Measurements from ENCODE around the gene SBNO2.
"Not testable (repeated sequence)": the region's sequence is repeated elsewhere in the genome, so short reads cannot be mapped to it uniquely, and the experiment has no call there.

SBNO2 gene

GRCh38 chr19:1119475-1120217 is 54.4 kb downstream of the SBNO2 start:
- DNase-seq (ENCODE audit: low read depth) = no peak
- no peak overlapping the region for H3K4me3 ChIP-seq (ENCODE audit: low read depth, low read length)
- TF ChIP-seq, protein P1, sequence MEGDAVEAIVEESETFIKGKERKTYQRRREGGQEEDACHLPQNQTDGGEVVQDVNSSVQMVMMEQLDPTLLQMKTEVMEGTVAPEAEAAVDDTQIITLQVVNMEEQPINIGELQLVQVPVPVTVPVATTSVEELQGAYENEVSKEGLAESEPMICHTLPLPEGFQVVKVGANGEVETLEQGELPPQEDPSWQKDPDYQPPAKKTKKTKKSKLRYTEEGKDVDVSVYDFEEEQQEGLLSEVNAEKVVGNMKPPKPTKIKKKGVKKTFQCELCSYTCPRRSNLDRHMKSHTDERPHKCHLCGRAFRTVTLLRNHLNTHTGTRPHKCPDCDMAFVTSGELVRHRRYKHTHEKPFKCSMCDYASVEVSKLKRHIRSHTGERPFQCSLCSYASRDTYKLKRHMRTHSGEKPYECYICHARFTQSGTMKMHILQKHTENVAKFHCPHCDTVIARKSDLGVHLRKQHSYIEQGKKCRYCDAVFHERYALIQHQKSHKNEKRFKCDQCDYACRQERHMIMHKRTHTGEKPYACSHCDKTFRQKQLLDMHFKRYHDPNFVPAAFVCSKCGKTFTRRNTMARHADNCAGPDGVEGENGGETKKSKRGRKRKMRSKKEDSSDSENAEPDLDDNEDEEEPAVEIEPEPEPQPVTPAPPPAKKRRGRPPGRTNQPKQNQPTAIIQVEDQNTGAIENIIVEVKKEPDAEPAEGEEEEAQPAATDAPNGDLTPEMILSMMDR (IDR thresholded peaks at IDR 0.05; ENCODE audit: control insufficient read depth, extremely low read depth, insufficient read depth) = no peak

GRCh38 chr19:1118999-1119398 is 55.1 kb downstream of the SBNO2 start:
- no peak for DNase-seq (ENCODE audit: low read depth)
- TF ChIP-seq, protein P1 (IDR thresholded peaks at IDR 0.05; ENCODE audit: control insufficient read depth, extremely low read depth, insufficient read depth) = no peak
- H3K4me3 ChIP-seq (ENCODE audit: low read depth, low read length) = no peak overlapping the region

GRCh38 chr19:1117654-1118053 is 56.4 kb downstream of the SBNO2 start:
- no peak overlapping the region for H3K4me3 ChIP-seq (ENCODE audit: low read depth, low read length)
- TF ChIP-seq, protein P1 (IDR thresholded peaks at IDR 0.05; ENCODE audit: control insufficient read depth, extremely low read depth, insufficient read depth) = no peak
- DNase-seq (ENCODE audit: low read depth) = no peak

- DNase-seq (ENCODE audit: low read depth) = no peak
- TF ChIP-seq, protein P1 (IDR thresholded peaks at IDR 0.05; ENCODE audit: control insufficient read depth, extremely low read depth, insufficient read depth) = no peak
- H3K4me3 ChIP-seq (ENCODE audit: low read depth, low read length) = no peak overlapping the region
These were observed 57.1 kb downstream of the SBNO2 start for GRCh38 chr19:1116726-1117581.

DNA sequence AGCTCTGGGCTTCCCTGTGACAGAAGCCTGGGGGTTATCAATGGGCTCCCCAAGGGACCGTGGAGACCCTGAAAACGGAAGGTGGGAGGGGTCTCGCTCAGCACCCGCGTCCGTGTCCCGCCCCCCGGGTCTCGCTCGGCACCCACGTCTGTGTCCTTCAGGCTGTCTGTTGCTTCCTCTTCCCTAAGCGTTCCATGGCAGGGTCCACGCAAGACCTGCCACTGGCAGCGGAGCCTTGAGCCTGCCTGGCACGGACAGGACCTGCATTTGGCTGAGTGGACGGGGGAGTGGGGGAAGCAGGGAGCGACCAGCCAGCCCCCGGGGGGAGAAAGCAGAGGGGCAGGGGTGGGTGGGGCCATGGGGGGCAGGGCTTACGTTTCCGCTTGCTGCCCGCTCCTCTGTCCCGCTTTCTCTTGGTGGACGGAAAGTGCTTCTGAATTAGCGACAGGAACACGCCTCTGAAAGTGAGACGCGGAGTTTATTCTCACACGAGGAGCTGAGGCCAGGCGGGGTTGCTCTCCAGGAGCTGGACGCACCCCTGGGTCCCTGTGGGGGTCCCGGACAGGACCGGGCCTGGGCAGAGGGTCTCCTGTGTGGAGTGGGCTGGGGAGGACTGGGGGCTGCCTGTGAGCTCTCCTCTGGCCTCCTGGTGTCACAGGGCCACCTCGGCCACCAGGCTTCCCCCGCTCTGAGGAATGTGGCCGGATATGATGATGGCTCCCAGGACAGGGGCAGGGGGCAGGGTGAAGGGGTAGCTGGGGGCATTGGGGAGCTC is 58.2 kb downstream of the SBNO2 start:
- H3K4me3 ChIP-seq (ENCODE audit: low read depth, low read length) = no peak overlapping the region
- no peak for DNase-seq (ENCODE audit: low read depth)
- TF ChIP-seq, protein P1 (IDR thresholded peaks at IDR 0.05; ENCODE audit: control insufficient read depth, extremely low read depth, insufficient read depth) = no peak

GRCh38 chr19:1114728-1115127 is 59.3 kb downstream of the SBNO2 start:
- DNase-seq (ENCODE audit: low read depth) = not testable (repeated sequence)

DNA sequence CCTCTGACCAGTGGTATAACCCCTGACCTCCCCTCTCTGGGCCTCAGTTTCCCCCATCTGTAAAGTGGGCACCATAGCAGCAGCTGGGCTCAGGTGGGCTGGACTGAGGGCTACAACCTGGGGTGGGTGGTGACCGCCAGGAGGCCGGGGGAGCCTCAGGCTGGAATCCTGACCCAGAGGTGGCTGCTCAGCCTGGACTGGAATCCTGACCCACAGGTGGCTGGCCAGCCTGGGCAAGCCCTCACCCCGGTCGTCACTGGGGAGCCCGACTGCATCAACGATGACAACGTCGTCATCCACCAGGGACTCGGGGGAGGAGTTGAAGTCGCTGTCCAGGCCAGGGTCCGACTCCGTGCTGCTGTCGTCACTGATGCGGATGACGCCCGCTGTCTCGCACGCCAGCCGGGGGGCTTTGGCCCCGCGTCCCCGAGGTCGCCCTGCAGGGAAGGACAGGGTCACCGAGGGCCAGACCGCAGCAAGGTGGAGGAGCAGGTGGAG is 60.0 kb downstream of the SBNO2 start:
- TF ChIP-seq, protein P1 (IDR thresholded peaks at IDR 0.05; ENCODE audit: control insufficient read depth, extremely low read depth, insufficient read depth) = no peak
- no peak for DNase-seq (ENCODE audit: low read depth)

More at GRCh38 chr19:1114728-1115127, 59.3 kb downstream of the SBNO2 start:
- not testable (repeated sequence) for H3K4me3 ChIP-seq (ENCODE audit: low read depth, low read length)

More for the DNA sequence above, 60.0 kb downstream of the SBNO2 start:
- no peak overlapping the region for H3K4me3 ChIP-seq (ENCODE audit: low read depth, low read length)

All from LNCaP clone FGC (cell line).